GM18519 (cell line): ENCODE measurements around the gene RIIAD1.
"Not testable (repeated sequence)": the region's sequence is repeated elsewhere in the genome, so short reads cannot be mapped to it uniquely, and the experiment has no call there.

Experiments
- ATAC-seq: cut with Tn5 transposase; IDR thresholded peaks from one replicate; pipeline ENCODE4 v1.9.1; 2021; ENCODE audit warnings: mild to moderate bottlenecking, moderate library complexity; ENCODE audit not compliant: unreplicated experiment, low FRiP score

The RIIAD1 gene

DNA sequence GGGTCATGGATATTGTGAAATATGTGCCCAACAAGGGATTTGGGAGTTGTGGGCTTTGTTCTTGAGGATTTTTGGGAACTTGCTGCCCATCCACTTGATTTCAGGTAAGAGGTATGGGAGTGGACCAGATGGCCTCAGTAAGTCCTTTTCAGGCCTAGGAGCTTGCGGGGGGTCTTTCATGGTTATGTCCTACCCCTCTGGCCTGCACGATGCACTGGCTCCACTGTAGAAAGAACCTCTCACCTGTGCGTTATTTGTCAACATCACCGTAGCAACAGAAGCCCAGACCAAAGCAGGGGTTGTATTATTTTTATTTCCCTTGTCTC is 8.6 kb downstream of the RIIAD1 start:
- no peak for ATAC-seq

- no peak for ATAC-seq
These were observed 11.8 kb downstream of the RIIAD1 start for GRCh38 chr1:151733126-151733525.

DNA sequence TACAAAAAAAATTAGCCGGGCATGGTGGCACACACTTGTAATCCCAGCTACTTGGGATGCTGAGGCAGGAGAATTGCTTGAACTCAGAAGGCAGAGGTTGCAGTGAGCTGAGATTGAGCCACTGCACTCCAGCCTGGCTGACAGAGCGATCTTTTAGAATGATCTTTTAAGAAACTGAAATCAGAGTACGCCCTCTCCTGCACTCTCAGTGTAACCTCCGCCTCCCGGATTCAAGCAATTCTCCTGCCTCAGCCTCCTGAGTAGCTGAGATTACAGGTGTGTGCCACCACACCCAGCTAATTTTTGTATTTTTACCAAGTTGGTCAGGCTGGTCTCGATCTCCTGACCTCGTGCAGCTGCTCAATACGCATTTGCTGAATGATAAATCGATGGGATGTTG is 12.7 kb downstream of the RIIAD1 start:
- ATAC-seq: not testable (repeated sequence)

DNA sequence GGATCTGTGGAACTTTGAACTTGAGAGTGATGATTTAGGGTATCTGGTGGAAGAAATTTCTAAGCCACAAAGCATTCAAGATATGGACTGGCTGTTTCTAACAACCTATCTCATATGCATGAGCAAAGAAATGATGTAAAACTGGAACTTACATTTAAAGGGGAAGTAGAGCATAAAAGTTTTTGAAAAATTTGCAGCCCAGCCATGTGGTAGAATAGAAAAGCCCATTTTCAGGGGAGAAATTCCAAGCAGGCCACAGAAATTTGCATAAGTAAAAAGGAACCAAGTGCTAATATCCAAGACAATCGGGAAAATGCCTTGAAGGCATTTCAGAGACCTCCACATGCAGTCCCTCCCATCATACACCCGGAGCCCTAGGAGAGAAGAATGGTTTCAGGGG is 15.7 kb downstream of the RIIAD1 start:
- no peak for ATAC-seq

DNA sequence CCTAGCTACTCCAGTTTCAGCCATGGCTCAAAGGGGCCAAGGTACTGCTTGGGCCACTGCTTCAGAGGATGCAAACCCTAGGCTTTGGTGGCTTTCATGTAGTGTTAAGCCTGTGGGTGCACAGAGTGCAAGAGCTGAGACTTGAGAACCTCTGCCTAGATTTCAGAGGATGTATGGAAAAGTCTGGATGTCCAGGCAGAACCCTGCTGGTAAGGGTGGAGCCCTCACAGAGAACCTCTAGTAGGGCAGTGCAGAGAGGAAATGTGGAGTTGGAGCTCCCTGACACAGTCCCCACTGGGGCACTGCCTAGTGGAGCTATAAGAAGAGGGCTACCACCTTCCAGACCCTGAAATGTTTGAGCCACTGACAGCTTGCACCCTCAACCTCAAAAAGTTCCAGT is 16.2 kb downstream of the RIIAD1 start:
- no peak for ATAC-seq

DNA sequence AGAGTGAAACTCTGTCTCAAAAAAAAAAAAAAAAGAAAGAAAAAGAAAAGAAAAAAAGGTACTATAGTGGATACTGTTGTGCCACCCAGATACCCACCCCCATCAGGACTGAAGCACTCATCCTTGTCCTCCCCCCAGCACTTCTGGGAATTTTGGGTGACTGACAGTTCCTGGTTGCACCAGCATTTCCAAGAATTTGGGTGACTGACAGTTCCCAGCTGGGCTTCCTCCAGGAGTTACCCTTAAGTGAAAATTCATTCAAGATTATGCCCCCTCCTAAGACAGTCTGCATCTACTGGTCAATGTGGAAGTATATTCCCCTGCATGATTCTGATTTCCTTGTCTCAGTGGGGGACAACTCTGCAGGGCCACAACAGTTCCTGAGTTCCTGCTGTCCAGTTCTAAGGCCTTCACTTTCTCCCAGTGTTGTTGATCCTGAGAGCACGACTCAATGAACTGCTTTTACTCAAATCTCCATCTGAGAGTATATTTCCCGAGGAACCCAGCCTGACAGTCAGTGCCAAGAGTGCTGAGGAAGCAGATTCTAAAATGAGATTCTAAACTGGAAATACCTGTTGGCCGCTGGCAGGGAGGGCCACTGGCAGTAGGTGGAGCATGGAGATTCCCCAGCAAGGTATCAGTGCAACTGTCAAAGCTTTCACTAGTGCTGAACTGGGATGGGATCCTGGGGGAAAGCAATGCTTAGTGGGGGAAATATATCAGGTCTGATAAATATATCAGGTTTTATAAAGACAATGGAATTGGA is 18.5 kb downstream of the RIIAD1 start:
- no peak for ATAC-seq

GRCh38 chr1:151741516-151741915 is 20.2 kb downstream of the RIIAD1 start:
- no peak for ATAC-seq

DNA sequence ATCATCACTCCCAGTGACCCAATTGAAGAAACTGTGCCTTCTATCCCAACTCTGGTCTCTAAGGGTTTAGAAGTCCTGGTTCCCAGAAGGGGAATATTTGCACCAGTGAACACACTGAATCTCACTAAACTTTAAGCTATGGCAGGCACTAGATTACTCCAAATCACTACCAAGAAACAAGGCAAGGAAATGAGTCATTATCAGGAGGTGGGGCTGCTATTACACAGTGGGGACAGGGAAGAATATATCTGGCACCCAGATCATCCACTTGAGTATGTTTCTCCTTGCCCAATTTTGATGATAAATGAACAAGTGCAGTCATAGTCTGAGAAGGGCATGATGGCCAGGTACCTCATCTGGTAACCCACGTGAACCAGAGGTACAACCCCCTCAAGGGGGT is 35.0 kb downstream of the RIIAD1 start:
- ATAC-seq: no peak

DNA sequence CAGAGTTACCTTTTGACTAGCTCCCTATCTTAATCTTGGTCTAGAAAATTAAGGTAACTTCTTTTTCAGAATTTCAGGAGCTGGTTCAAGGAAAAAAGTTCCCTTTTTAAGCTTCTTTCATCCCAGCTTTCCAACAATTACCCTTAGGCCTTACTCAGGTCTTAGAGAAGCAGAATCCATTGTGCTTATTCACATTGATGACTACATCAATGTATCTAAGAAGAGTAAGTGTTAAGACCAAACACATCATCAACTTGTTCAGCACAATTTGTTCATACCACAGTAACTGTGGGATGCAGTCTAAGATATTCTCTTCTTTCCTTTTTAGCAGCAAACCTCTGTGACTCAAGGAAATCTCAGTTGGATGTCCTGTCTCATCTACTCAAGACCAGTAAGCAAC is 37.9 kb downstream of the RIIAD1 start:
- ATAC-seq: no peak

- ATAC-seq: no peak
These were observed 39.5 kb downstream of the RIIAD1 start for GRCh38 chr1:151760597-151761385.

- ATAC-seq: peak; percentile 64
These were observed 41.9 kb downstream of the RIIAD1 start, which contains the start of gene MRPL9 for GRCh38 chr1:151762941-151763921. Gene MRPL9, minus strand, starts transcription at chr1:151763496. Its CDS starts 17 bp downstream, at chr1:151763479.

DNA sequence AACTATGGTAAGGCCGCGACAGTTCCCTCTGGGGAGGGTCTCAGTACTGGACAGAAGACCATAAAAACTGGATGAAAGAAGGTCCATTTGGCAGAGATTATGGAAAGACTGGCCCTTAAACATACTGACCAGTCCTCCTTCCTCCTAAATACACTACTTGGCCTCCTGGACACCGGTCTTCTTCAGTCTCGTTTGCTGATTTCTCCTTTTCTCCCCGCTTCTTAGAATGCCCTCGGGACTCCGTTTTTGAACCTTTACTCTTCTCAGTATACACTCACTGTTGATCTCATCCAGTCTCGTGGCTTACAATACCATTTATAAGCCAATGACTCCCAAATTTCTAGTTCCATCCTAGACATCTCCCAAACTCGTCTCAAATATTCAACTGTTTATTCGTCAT is 42.7 kb downstream of the RIIAD1 start:
- no peak for ATAC-seq

- not testable (repeated sequence) for ATAC-seq
These were observed 47.2 kb downstream of the RIIAD1 start for GRCh38 chr1:151768351-151769066.

DNA sequence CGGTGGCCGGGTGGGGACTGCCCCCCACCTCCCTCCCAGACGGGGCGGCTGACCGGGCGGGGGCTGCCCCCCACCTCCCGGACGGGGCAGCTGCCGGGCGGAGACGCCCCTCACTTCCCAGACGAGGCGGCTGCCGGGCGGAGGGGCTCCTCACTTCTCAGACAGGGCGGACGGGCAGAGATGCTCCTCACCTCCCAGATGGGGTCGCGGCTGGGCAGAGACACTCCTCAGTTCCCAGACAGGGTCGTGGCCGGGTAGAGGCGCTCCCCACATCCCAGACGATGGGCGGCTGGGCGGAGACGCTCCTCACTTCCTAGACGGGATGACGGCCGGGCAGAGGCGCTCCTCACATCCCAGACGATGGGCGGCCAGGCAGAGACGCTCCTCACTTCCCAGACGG is 47.9 kb downstream of the RIIAD1 start:
- not testable (repeated sequence) for ATAC-seq

DNA sequence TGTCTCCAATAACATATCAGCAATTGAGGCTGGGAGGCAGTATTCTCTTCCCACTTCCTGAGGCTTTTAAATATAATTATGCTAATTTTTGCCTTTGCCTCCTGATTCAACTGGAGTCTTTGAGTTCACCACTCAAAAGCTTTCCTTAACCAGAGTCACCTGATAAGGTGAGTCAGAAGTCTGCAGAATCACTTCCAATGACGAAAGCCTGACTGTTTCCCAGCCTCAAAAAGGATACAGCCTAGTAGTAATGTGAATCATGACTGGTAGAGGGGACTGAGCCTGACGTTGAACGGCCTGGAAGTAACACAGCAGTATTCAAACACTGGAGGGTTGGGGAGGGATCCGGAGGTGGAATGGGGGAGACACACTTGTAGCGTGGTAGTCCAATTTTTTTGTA is 52.4 kb downstream of the RIIAD1 start:
- no peak for ATAC-seq

GRCh38 chr1:151774256-151774922 is 53.1 kb downstream of the RIIAD1 start:
- no peak for ATAC-seq

DNA sequence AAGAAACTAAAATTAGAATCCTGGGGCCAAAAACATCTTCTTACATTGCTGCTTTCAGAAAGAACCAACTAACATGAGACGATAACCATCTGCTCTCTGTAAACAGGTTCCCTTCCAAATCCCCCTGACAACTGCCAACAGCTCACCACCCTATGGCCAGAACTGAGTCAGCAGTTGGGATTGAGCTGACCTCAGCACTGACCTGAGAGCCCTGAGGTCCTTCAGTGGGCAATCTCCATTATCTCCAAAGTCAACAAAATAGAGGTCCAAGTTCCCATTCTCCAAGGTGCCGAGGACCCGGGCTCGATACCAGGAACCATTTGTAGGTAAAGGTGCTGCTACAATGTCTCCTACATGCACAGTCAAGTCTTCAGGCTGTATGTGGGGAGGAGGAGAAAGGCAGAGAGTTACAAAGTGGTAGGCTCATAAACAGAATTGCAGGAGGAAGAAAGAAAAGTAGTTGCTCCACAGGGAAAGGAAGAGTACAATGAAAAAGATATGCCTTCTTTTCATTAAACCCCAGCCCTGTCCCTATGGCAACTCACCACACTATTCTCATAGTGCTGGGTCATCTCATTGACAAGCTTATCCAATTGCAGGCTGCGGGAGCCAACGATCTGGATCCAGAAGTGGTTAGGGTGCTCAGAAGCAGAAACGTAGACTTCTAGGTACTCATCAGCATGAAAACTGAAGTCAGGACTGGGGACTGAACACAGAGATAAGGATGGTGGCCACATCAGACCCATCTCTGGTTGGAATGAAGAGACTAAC is 54.8 kb downstream of the RIIAD1 start:
- no peak for ATAC-seq

DNA sequence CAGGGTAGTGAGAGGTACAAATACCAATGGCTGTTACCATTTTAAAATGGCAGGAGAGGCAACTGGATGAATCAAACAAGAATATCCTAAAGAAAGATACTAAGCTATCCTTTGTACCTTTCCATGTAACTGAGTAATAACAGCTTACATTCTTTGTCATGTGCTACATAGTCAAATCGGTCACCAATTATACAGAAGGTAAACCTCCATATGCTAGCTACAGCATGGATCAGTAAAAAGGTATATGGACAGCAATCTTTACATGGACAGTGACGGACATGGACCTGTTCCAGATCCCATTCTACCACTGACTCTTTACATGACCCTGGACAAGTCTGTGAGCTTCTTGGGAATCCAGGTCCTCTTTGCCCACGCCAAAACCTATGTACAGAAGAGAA is 55.3 kb downstream of the RIIAD1 start:
- ATAC-seq: no peak

- no peak for ATAC-seq
These were observed 56.0 kb downstream of the RIIAD1 start for GRCh38 chr1:151777317-151777716.
